Liver (tissue), 9 donors: ENCODE results near the gene STUM. TPM values are rescaled to one million over a fixed set of nuclear protein-coding genes. Genes with fewer than 3 reads are reported as not detected.

Experiments used
- DNase-seq: peaks from one replicate; pipeline ENCODE4 v3.0.0-alpha.2; 2017; ENCODE audit warnings: low spot score
- H3K27ac ChIP-seq, 2 donors: one replicate each; pipeline ENCODE4 v1.7.0; 2013; ENCODE audit warnings: inconsistent platforms in 2 of 2, low read length in 2 of 2, control low read depth in 1 of 2, low read depth in 1 of 2, mild to moderate bottlenecking in 1 of 2
- H3K27me3 ChIP-seq, 4 donors: one replicate each; pipeline versions ENCODE4 v1.6.1 to v1.7.0; 2013; ENCODE audit warnings: low read length in 3 of 4, inconsistent platforms in 1 of 4, mild to moderate bottlenecking in 1 of 4, moderate library complexity in 1 of 4; ENCODE audit not compliant: control insufficient read depth in 4 of 4, insufficient read depth in 4 of 4
- H3K36me3 ChIP-seq, 4 donors: one replicate each; pipeline versions ENCODE4 v1.6.1 to v1.7.0; 2013; ENCODE audit warnings: low read length in 3 of 4, mild to moderate bottlenecking in 3 of 4, low read depth in 1 of 4, moderate library complexity in 1 of 4; ENCODE audit not compliant: control insufficient read depth in 4 of 4, insufficient read depth in 3 of 4
- H3K4me1 ChIP-seq, 4 donors: one replicate each; pipeline versions ENCODE4 v1.6.1 to v1.7.0; 2013; ENCODE audit warnings: low read length in 3 of 4, mild to moderate bottlenecking in 3 of 4, moderate library complexity in 1 of 4; ENCODE audit not compliant: control insufficient read depth in 4 of 4, insufficient read depth in 4 of 4
- H3K4me3 ChIP-seq, 3 donors: one replicate each; pipeline versions ENCODE4 v1.6.1 to v1.7.0; 2013; ENCODE audit warnings: low read length in 3 of 3, control low read depth in 1 of 3, low read depth in 1 of 3, mild to moderate bottlenecking in 1 of 3
- H3K9ac ChIP-seq, 2 donors: one replicate each; pipeline ENCODE4 v1.7.0; 2013; ENCODE audit warnings: low read length in 2 of 2, mild to moderate bottlenecking in 2 of 2, moderate library complexity in 2 of 2, control low read depth in 1 of 2, low read depth in 1 of 2
- H3K9me3 ChIP-seq, 4 donors: one replicate each; pipeline versions ENCODE4 v1.6.1 to v1.7.0; 2013; ENCODE audit warnings: low read length in 3 of 4; ENCODE audit not compliant: control insufficient read depth in 4 of 4
- ATF3 ChIP-seq: IDR thresholded peaks from 2 replicates; pipeline ENCODE4 v1.6.1; 2016; ENCODE audit warnings: antibody characterized with exemption
- CTCF ChIP-seq: fragments of 150-350 bp; IDR thresholded peaks from 2 replicates; pipeline ENCODE4 v1.5.1; 2017; ENCODE audit warnings: improper control_type of control experiment, low read depth, low read length; ENCODE audit not compliant: missing input control
- EGR1 ChIP-seq, 2 donors: IDR thresholded peaks; 2 replicates each; pipeline ENCODE4 v1.6.1; 2016 to 2018; ENCODE audit warnings: antibody characterized with exemption in 2 of 2, low read depth in 2 of 2
- FOXA1 ChIP-seq: IDR thresholded peaks from 2 replicates; pipeline ENCODE4 v1.6.1; 2016; ENCODE audit warnings: antibody characterized with exemption
- FOXA2 ChIP-seq: IDR thresholded peaks from 2 replicates; pipeline ENCODE4 v1.6.1; 2016; ENCODE audit warnings: antibody characterized with exemption
- GABPA ChIP-seq, 2 donors: IDR thresholded peaks in 1 of 2; conservative IDR thresholded peaks in 1 of 2; 2 replicates each; pipeline ENCODE4 v1.6.1; 2016; ENCODE audit warnings: antibody characterized with exemption in 2 of 2, mild to moderate bottlenecking in 1 of 2, moderate library complexity in 1 of 2
- HNF4A ChIP-seq, 2 donors: conservative IDR thresholded peaks; 2 replicates each; pipeline ENCODE4 v1.6.1; 2016; ENCODE audit warnings: antibody characterized with exemption in 2 of 2, mild to moderate bottlenecking in 2 of 2
- HNF4G ChIP-seq: IDR thresholded peaks from 2 replicates; pipeline ENCODE4 v1.6.1; 2016; ENCODE audit warnings: antibody characterized with exemption
- JUND ChIP-seq, 2 donors: IDR thresholded peaks; 2 replicates each; pipeline ENCODE4 v1.6.1; 2016; ENCODE audit warnings: antibody characterized with exemption in 2 of 2
- MAX ChIP-seq: IDR thresholded peaks from 2 replicates; pipeline ENCODE4 v1.6.1; 2016; ENCODE audit warnings: antibody characterized with exemption
- NR2F2 ChIP-seq: IDR thresholded peaks from 2 replicates; pipeline ENCODE4 v1.6.1; 2016; ENCODE audit warnings: antibody characterized with exemption
- RAD21 ChIP-seq, 2 donors: IDR thresholded peaks; 2 replicates each; pipeline ENCODE4 v1.6.1; 2016; ENCODE audit warnings: antibody characterized with exemption in 2 of 2, mild to moderate bottlenecking in 2 of 2
- REST ChIP-seq: IDR thresholded peaks from 2 replicates; pipeline ENCODE4 v1.6.1; 2016; ENCODE audit warnings: antibody characterized with exemption, mild to moderate bottlenecking
- RXRA ChIP-seq, 2 donors: IDR thresholded peaks; 2 replicates each; pipeline ENCODE4 v1.6.1; 2017 to 2018; ENCODE audit warnings: antibody characterized with exemption in 2 of 2, mild to moderate bottlenecking in 1 of 2
- SP1 ChIP-seq: IDR thresholded peaks from 2 replicates; pipeline ENCODE4 v1.6.1; 2018; ENCODE audit warnings: antibody characterized with exemption, mild to moderate bottlenecking
- TAF1 ChIP-seq: conservative IDR thresholded peaks from 2 replicates; pipeline ENCODE4 v1.6.1; 2016; ENCODE audit warnings: antibody characterized with exemption, mild to moderate bottlenecking
- YY1 ChIP-seq: IDR thresholded peaks from 2 replicates; pipeline ENCODE4 v1.6.1; 2016; ENCODE audit warnings: antibody characterized with exemption, mild to moderate bottlenecking
- ZBTB33 ChIP-seq: IDR thresholded peaks from 2 replicates; pipeline ENCODE4 v1.6.1; 2016; ENCODE audit warnings: antibody characterized with exemption
- WGBS: extraction: QIAGEN DNeasy Blood & Tissue Kit; methylation state at CpG from one replicate; pipeline ENCODE4 v1.1.7; 2013; 5-methylcytosine and 5-hydroxymethylcytosine counted together
- polyA plus RNA-seq, 2 donors: library from polyadenylated mRNA; stranded (reverse) in 1 of 2; unstranded in 1 of 2; fragments of 200-250 nt in 1 of 2; fragments of >200 nt in 1 of 2; fragmentation: Nextera tagmentation in 1 of 2; extraction: Ambion mirVana in 1 of 2; gene quantifications; one replicate each; pipeline versions ENCODE4 v1.2.1 to v1.2.3, GENCODE V29; 2013 to 2015
- total RNA-seq, 2 donors: library from RNA; depleted of rRNA; stranded (reverse); fragments of >200 nt; gene quantifications; one replicate each; pipeline ENCODE4 v1.2.3, GENCODE V29; 2014
- donor health status: healthy.
- donor health status: healthy.
- donor health status: healthy.
- donor health status: healthy.
- donor health status: healthy.

Gene STUM
- total and polyA plus RNA-seq, 4 donors = 0.03 to 0.14 (median 0.07) TPM

GRCh38 chr1:226510453-226510852 lies 38.1 kb upstream of the STUM start (continued):
- TF ChIP-seq SP1 (no peak), HNF4G (no peak), ATF3 (no peak), TAF1 (no peak), EGR1 (IDR thresholded peaks at IDR 0.05; ENCODE audit: low read depth in 2 of 2) (no peak), NR2F2 (no peak)

GRCh38 chr1:226511296-226511695 lies 37.3 kb upstream of the STUM start:
- no peaks in the 10 kb centered on the region for H3K36me3 ChIP-seq
- DNase-seq = no peak
- 87% methylated on average over 3 of the region's 3 CpGs for WGBS
- H3K4me3 ChIP-seq = no peak overlapping the region
- no peaks in the 10 kb centered on the region for H3K9me3 ChIP-seq
- H3K4me1 ChIP-seq = no peaks in the 10 kb centered on the region
- H3K9ac ChIP-seq = no peak overlapping the region
- no peak for TF ChIP-seq ATF3
- H3K27ac ChIP-seq = no peak overlapping the region
- H3K27me3 ChIP-seq = peaks cover 0 to 3% (median 0%) of the 10 kb centered on the region in 4 donors

GRCh38 chr1:226512076-226512728 lies 36.4 kb upstream of the STUM start:
- no peak for TF ChIP-seq ATF3
- no peak for TF ChIP-seq CTCF
- TF ChIP-seq HNF4A (conservative IDR thresholded peaks at IDR 0.05) = no peak
- no peak for TF ChIP-seq SP1
- no peak for TF ChIP-seq YY1
- TF ChIP-seq FOXA1 = no peak
- TF ChIP-seq MAX = no peak
- no peak for TF ChIP-seq NR2F2
- TF ChIP-seq GABPA (IDR thresholded peaks at IDR 0.05 in 1 of 2, conservative IDR thresholded peaks at IDR 0.05 in 1 of 2) = no peak
- no peak for TF ChIP-seq TAF1
- no peak for TF ChIP-seq EGR1 (IDR thresholded peaks at IDR 0.05; ENCODE audit: low read depth in 2 of 2)
- TF ChIP-seq JUND (IDR thresholded peaks at IDR 0.05) = no peak
- no peak for TF ChIP-seq REST
- no peak for TF ChIP-seq RAD21 (IDR thresholded peaks at IDR 0.05)
- no peak for TF ChIP-seq FOXA2
- no peak for TF ChIP-seq RXRA (IDR thresholded peaks at IDR 0.05)
- TF ChIP-seq ZBTB33 = no peak
- Histone ChIP-seq H3K27ac (no peak overlapping the region), H3K4me1 (no peaks in the 10 kb centered on the region), H3K27me3 (no peaks in the 10 kb centered on the region), H3K4me3 (no peak overlapping the region), H3K9ac (no peak overlapping the region), H3K9me3 (no peaks in the 10 kb centered on the region), H3K36me3 (no peaks in the 10 kb centered on the region)
- 96% methylated on average over 2 of the region's 2 CpGs for WGBS
- DNase-seq = no peak
